Nephron progenitor cell (in vitro differentiated cells): ENCODE measurements around the gene HDAC6.

Source experiments
- DNase-seq: peaks from one replicate; pipeline ENCODE4 v3.0.0; 2021
- H3K27ac Mint-ChIP-seq: 2 replicates; pipeline ENCODE4 v1.8.0; 2021; ENCODE audit warnings: mild to moderate bottlenecking, moderate library complexity, mixed read lengths
- H3K27me3 Mint-ChIP-seq: 2 replicates; pipeline ENCODE4 v1.8.0; 2021; ENCODE audit warnings: mild to moderate bottlenecking, low read depth, mixed read lengths; ENCODE audit not compliant: poor library complexity
- H3K36me3 Mint-ChIP-seq: 2 replicates; pipeline ENCODE4 v1.8.0; 2021; ENCODE audit warnings: low read depth, mixed read lengths
- H3K4me1 Mint-ChIP-seq: 2 replicates; pipeline ENCODE4 v1.8.0; 2021; ENCODE audit warnings: mixed read lengths
- H3K4me3 Mint-ChIP-seq: 2 replicates; pipeline ENCODE4 v1.8.0; 2021; ENCODE audit warnings: mild to moderate bottlenecking, moderate library complexity, mixed read lengths
- H3K9me3 Mint-ChIP-seq: 2 replicates; pipeline ENCODE4 v1.8.0; 2021; ENCODE audit warnings: mild to moderate bottlenecking, moderate library complexity, mixed read lengths
- TF ChIP-seq, protein P1 (sequence below): fragments of 200-600 bp; sonication (generic); IDR thresholded peaks from 2 replicates; pipeline ENCODE4 v1.5.0; 2021; ENCODE audit warnings: antibody characterized with exemption

Gene HDAC6

DNA sequence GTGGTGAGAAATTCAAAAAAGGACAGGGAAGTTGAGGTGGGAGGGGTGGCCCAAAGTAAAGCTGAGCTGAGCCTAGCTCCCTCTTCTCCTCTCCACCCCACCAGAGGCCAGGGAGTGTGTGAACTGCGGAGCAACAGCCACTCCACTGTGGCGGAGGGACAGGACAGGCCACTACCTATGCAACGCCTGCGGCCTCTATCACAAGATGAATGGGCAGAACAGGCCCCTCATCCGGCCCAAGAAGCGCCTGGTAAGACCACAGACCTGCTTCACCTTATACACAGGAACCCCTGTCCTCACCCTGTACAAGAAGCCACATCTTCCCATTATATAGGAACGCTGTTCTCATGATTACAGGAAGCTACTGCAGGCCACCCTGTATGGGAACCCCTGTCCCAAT is 9.6 kb upstream of the HDAC6 start:
- H3K4me1 Mint-ChIP-seq: peaks cover 8% of the 10 kb centered on the region
- DNase-seq: no peak
- H3K36me3 Mint-ChIP-seq: no peaks in the 10 kb centered on the region
- TF ChIP-seq, protein P1, sequence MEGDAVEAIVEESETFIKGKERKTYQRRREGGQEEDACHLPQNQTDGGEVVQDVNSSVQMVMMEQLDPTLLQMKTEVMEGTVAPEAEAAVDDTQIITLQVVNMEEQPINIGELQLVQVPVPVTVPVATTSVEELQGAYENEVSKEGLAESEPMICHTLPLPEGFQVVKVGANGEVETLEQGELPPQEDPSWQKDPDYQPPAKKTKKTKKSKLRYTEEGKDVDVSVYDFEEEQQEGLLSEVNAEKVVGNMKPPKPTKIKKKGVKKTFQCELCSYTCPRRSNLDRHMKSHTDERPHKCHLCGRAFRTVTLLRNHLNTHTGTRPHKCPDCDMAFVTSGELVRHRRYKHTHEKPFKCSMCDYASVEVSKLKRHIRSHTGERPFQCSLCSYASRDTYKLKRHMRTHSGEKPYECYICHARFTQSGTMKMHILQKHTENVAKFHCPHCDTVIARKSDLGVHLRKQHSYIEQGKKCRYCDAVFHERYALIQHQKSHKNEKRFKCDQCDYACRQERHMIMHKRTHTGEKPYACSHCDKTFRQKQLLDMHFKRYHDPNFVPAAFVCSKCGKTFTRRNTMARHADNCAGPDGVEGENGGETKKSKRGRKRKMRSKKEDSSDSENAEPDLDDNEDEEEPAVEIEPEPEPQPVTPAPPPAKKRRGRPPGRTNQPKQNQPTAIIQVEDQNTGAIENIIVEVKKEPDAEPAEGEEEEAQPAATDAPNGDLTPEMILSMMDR: no peak
- H3K9me3 Mint-ChIP-seq: peaks cover 57% of the 10 kb centered on the region
- H3K4me3 Mint-ChIP-seq: no peak overlapping the region
- peaks cover 22% of the 10 kb centered on the region for H3K27me3 Mint-ChIP-seq
- no peak overlapping the region for H3K27ac Mint-ChIP-seq

DNA sequence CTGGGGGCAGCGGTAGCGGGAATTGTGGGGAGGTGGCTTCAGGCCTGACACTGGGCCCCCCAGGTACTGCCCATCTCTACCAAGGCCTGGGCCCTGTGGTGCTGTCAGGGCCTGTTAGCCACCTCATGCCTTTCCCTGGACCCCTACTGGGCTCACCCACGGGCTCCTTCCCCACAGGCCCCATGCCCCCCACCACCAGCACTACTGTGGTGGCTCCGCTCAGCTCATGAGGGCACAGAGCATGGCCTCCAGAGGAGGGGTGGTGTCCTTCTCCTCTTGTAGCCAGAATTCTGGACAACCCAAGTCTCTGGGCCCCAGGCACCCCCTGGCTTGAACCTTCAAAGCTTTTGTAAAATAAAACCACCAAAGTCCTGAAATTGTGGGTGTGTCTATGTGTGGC is 7.9 kb upstream of the HDAC6 start:
- H3K4me1 Mint-ChIP-seq: peaks cover 8% of the 10 kb centered on the region
- TF ChIP-seq, protein P1: no peak
- no peak for DNase-seq
- no peak overlapping the region for H3K27ac Mint-ChIP-seq
- no peak overlapping the region for H3K4me3 Mint-ChIP-seq
- H3K36me3 Mint-ChIP-seq: no peaks in the 10 kb centered on the region
- peaks cover 14% of the 10 kb centered on the region for H3K27me3 Mint-ChIP-seq
- H3K9me3 Mint-ChIP-seq: peaks cover 50% of the 10 kb centered on the region

DNA sequence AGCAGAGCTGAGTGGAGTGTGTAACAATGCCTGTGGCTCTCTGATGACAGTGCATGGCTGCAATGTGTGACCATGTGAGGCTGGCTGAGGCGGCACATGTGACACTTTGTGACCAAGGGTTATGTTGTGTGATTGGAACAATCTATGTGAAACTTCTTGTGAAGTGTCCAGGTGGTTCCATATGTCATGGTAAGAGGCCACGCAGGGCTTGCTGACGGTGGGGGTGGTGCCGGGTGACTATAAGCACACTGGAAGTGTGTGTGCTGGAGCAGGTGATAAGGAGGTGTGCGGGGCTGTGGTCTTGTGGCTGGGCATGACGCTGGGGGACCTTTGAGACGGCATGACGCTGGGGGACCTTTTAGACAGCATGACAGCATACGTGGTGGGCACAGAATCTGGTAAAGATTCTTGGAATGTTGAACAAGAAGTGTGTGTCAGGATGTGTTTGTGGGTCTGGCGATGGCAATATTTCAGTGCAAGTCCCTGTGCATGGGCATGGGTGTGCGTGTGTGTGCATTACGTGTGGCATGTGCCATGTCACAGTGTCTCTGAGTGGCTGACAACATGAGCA is 7.4 kb upstream of the HDAC6 start:
- H3K9me3 Mint-ChIP-seq: peaks cover 46% of the 10 kb centered on the region
- no peak for DNase-seq
- peaks cover 8% of the 10 kb centered on the region for H3K4me1 Mint-ChIP-seq
- no peak overlapping the region for H3K27ac Mint-ChIP-seq
- no peaks in the 10 kb centered on the region for H3K36me3 Mint-ChIP-seq
- H3K27me3 Mint-ChIP-seq: peaks cover 12% of the 10 kb centered on the region
- no peak overlapping the region for H3K4me3 Mint-ChIP-seq
- TF ChIP-seq, protein P1: no peak

DNA sequence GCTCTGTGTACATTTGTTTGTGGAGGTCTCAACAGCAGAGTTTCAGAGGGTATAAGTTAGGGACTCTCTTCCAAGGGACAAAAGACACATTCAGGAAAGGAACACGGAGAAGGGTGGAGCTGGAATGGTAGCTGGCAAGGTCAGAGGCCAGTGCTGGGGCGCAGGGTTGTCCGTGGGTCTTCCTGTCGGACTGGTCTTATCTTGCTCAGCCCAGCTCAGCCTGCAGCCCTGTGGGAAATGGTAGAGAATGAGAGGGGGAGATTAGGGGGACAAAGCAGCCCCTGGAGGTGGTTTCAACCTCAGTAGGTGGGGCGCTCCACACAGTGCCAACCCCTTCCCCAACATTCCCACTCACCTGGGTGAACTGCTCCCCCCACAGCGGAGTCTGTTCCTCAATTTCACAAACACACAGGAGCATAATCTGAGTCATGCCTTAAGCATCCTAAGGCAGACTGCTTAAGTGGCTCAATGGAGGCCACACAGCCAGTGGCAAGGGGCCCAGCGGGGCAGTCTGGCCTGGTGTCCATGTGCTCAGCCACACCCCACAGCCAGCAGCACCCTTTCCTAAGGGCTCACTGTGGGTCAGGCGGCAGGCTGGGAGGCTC is 6.9 kb upstream of the HDAC6 start:
- DNase-seq: no peak
- peaks cover 9% of the 10 kb centered on the region for H3K4me1 Mint-ChIP-seq

DNA sequence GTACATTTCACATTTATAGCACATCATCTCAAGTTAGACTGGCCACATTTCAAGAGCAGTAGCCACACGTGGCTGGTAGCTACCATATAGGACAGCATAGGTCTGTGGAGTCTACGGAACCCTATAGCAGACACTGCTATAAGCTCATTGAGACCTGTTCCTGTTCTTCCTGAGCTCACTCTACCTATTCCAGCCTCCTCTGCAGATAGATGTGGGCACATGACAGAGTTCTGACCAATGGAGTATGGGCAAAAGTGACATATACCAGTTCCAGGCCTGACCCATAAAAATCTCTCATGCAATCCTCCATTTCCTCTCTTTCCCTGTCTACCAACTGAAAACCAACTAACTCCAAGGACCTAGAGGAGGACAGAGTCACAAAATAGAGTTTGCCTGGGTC is 3.5 kb upstream of the HDAC6 start:
- no peak overlapping the region for H3K4me3 Mint-ChIP-seq
- TF ChIP-seq, protein P1: no peak
- H3K36me3 Mint-ChIP-seq: peaks cover 8% of the 10 kb centered on the region

More for the DNA sequence above, 6.9 kb upstream of the HDAC6 start:
- H3K9me3 Mint-ChIP-seq: peaks cover 42% of the 10 kb centered on the region
- H3K27me3 Mint-ChIP-seq: peaks cover 7% of the 10 kb centered on the region
- no peak overlapping the region for H3K27ac Mint-ChIP-seq
- no peak overlapping the region for H3K4me3 Mint-ChIP-seq
- TF ChIP-seq, protein P1: no peak
- no peaks in the 10 kb centered on the region for H3K36me3 Mint-ChIP-seq

More for the DNA sequence above, 3.5 kb upstream of the HDAC6 start:
- Mint-ChIP-seq H3K27me3 (peaks cover 1% of the 10 kb centered on the region), H3K27ac (no peak overlapping the region), H3K9me3 (peaks cover 48% of the 10 kb centered on the region), H3K4me1 (peaks cover 27% of the 10 kb centered on the region)
- no peak for DNase-seq
